Measurements from ENCODE around the gene HEY2. TPM values are rescaled to one million over a fixed set of nuclear protein-coding genes. Genes with fewer than 3 reads are reported as not detected.

The HEY2 gene
- total RNA-seq, 2 donors from 2014 or later: 1.0 to 5.3 TPM

GRCh38 chr6:125806813-125807212 lies 57.4 kb downstream of the HEY2 start:
- TF ChIP-seq POLR2AphosphoS5 (IDR thresholded peaks at IDR 0.05) (no peak), POLR2A (IDR thresholded peaks at IDR 0.05) (no peak), CTCF (IDR thresholded peaks at IDR 0.05) (no peak)
- 75% methylated on average over 4 of the region's 4 CpGs for WGBS
- Histone ChIP-seq H3K36me3 (no peaks in the 10 kb centered on the region), H3K27ac (no peak overlapping the region), H3K4me1 (replicated peaks) (no peaks in the 10 kb centered on the region), H3K4me3 (no peak overlapping the region), H3K9me3 (no peaks in the 10 kb centered on the region), H3K27me3 (replicated peaks; ENCODE audit: insufficient read depth) (no peaks in the 10 kb centered on the region)
- intact Hi-C loops (cut with DNase I): no loop called here
- no peak for DNase-seq (ENCODE audit: low spot score)

GRCh38 chr6:125807293-125807692 lies 57.9 kb downstream of the HEY2 start:
- intact Hi-C loops (cut with DNase I): no loop called here
- DNase-seq (ENCODE audit: low spot score): no peak
- H3K4me3 ChIP-seq: no peak overlapping the region
- no peaks in the 10 kb centered on the region for H3K4me1 ChIP-seq (replicated peaks)
- H3K9me3 ChIP-seq: no peaks in the 10 kb centered on the region
- TF ChIP-seq CTCF (IDR thresholded peaks at IDR 0.05) (no peak), POLR2AphosphoS5 (IDR thresholded peaks at IDR 0.05) (no peak), POLR2A (IDR thresholded peaks at IDR 0.05) (no peak)
- H3K27me3 ChIP-seq (replicated peaks; ENCODE audit: insufficient read depth): no peaks in the 10 kb centered on the region
- no peak overlapping the region for H3K27ac ChIP-seq
- H3K36me3 ChIP-seq: no peaks in the 10 kb centered on the region
- WGBS: 94% methylated on average over 4 of the region's 4 CpGs

- intact Hi-C loops (cut with DNase I): no loop called here
- H3K36me3 ChIP-seq: no peaks in the 10 kb centered on the region
- no peak for DNase-seq (ENCODE audit: low spot score)
- H3K27me3 ChIP-seq (replicated peaks; ENCODE audit: insufficient read depth): no peaks in the 10 kb centered on the region
- 88% methylated on average over 4 of the region's 4 CpGs for WGBS
- no peaks in the 10 kb centered on the region for H3K9me3 ChIP-seq
- no peaks in the 10 kb centered on the region for H3K4me1 ChIP-seq (replicated peaks)
- H3K4me3 ChIP-seq: no peak overlapping the region
- H3K27ac ChIP-seq: no peak overlapping the region
- no peak for TF ChIP-seq POLR2AphosphoS5 (IDR thresholded peaks at IDR 0.05)
- no peak for TF ChIP-seq CTCF (IDR thresholded peaks at IDR 0.05)
- no peak for TF ChIP-seq POLR2A (IDR thresholded peaks at IDR 0.05)
Observed at GRCh38 chr6:125808060-125808459, 58.6 kb downstream of the HEY2 start.

GRCh38 chr6:125808591-125808990 lies 59.2 kb downstream of the HEY2 start:
- Histone ChIP-seq H3K9me3 (no peaks in the 10 kb centered on the region), H3K27ac (no peak overlapping the region), H3K36me3 (no peaks in the 10 kb centered on the region), H3K4me3 (no peak overlapping the region), H3K4me1 (replicated peaks) (no peaks in the 10 kb centered on the region), H3K27me3 (replicated peaks; ENCODE audit: insufficient read depth) (no peaks in the 10 kb centered on the region)
- intact Hi-C loops (cut with DNase I): no loop called here
- TF ChIP-seq POLR2AphosphoS5 (IDR thresholded peaks at IDR 0.05): no peak
- no peak for TF ChIP-seq POLR2A (IDR thresholded peaks at IDR 0.05)
- no peak for TF ChIP-seq CTCF (IDR thresholded peaks at IDR 0.05)
- no peak for DNase-seq (ENCODE audit: low spot score)

- DNase-seq (ENCODE audit: low spot score): no peak
- intact Hi-C loops (cut with DNase I): no loop called here
- no peaks in the 10 kb centered on the region for H3K36me3 ChIP-seq
- no peaks in the 10 kb centered on the region for H3K9me3 ChIP-seq
- H3K4me1 ChIP-seq (replicated peaks): no peaks in the 10 kb centered on the region
- H3K4me3 ChIP-seq: no peak overlapping the region
- WGBS: 71% methylated on average over 3 of the region's 3 CpGs
- TF ChIP-seq POLR2AphosphoS5 (IDR thresholded peaks at IDR 0.05): no peak
- TF ChIP-seq POLR2A (IDR thresholded peaks at IDR 0.05): no peak
- TF ChIP-seq CTCF (IDR thresholded peaks at IDR 0.05): no peak
- H3K27me3 ChIP-seq (replicated peaks; ENCODE audit: insufficient read depth): no peaks in the 10 kb centered on the region
- H3K27ac ChIP-seq: no peak overlapping the region
Observed at GRCh38 chr6:125809570-125810170, 60.2 kb downstream of the HEY2 start.

Measured in prostate gland (tissue), 2 donors.